Nephron progenitor cell (in vitro differentiated cells): Measurements from ENCODE around the gene SLC29A1.

Experiments used
- DNase-seq: peaks from one replicate; pipeline ENCODE4 v3.0.0; 2021
- H3K27ac Mint-ChIP-seq: 2 replicates; pipeline ENCODE4 v1.8.0; 2021; ENCODE audit warnings: mild to moderate bottlenecking, moderate library complexity, mixed read lengths
- H3K27me3 Mint-ChIP-seq: 2 replicates; pipeline ENCODE4 v1.8.0; 2021; ENCODE audit warnings: mild to moderate bottlenecking, low read depth, mixed read lengths; ENCODE audit not compliant: poor library complexity
- H3K36me3 Mint-ChIP-seq: 2 replicates; pipeline ENCODE4 v1.8.0; 2021; ENCODE audit warnings: low read depth, mixed read lengths
- H3K4me1 Mint-ChIP-seq: 2 replicates; pipeline ENCODE4 v1.8.0; 2021; ENCODE audit warnings: mixed read lengths
- H3K4me3 Mint-ChIP-seq: 2 replicates; pipeline ENCODE4 v1.8.0; 2021; ENCODE audit warnings: mild to moderate bottlenecking, moderate library complexity, mixed read lengths
- H3K9me3 Mint-ChIP-seq: 2 replicates; pipeline ENCODE4 v1.8.0; 2021; ENCODE audit warnings: mild to moderate bottlenecking, moderate library complexity, mixed read lengths
- TF ChIP-seq, protein P1 (sequence below): fragments of 200-600 bp; sonication (generic); IDR thresholded peaks from 2 replicates; pipeline ENCODE4 v1.5.0; 2021; ENCODE audit warnings: antibody characterized with exemption

The SLC29A1 gene

DNA sequence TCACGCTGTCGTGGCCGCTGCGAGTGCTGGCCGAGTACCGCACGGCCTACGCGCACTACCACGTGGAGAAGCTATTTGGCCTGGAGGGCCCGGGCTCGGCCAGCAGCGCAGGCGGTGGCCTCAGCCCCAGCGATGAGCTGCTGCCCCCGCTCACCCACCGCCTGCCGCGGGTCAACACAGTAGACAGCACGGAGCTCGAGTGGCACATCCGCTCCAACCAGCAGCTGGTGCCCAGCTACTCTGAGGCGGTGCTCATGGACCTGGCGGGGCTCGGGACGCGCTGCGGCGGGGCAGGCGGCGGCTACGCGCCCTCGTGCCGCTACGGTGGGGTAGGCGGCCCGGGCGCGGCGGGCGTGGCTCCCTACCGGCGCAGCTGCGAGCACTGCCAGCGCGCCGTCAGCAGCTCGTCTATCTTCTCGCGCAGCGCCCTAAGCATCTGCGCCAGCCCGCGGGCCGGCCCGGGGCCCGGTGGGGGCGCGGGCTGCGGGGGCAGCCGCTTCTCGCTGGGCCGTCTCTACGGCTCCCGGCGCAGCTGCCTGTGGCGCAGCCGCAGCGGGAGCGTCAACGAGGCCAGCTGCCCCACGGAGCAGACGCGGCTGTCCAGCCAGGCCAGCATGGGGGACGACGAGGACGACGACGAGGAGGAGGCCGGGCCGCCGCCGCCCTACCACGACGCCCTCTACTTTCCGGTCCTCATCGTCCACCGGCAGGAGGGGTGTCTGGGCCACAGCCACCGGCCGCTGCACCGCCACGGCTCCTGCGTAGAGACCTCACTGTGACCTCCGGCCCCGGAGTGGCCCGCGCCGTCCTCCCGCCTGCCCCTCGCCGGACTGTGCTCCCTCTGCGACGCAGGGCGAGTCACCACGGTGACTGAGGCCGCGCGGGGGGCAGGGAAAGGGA, 52.6 kb downstream of the SLC29A1 start:
- TF ChIP-seq, protein P1, sequence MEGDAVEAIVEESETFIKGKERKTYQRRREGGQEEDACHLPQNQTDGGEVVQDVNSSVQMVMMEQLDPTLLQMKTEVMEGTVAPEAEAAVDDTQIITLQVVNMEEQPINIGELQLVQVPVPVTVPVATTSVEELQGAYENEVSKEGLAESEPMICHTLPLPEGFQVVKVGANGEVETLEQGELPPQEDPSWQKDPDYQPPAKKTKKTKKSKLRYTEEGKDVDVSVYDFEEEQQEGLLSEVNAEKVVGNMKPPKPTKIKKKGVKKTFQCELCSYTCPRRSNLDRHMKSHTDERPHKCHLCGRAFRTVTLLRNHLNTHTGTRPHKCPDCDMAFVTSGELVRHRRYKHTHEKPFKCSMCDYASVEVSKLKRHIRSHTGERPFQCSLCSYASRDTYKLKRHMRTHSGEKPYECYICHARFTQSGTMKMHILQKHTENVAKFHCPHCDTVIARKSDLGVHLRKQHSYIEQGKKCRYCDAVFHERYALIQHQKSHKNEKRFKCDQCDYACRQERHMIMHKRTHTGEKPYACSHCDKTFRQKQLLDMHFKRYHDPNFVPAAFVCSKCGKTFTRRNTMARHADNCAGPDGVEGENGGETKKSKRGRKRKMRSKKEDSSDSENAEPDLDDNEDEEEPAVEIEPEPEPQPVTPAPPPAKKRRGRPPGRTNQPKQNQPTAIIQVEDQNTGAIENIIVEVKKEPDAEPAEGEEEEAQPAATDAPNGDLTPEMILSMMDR = no peak
- peaks cover 37% of the 10 kb centered on the region for H3K4me1 Mint-ChIP-seq

DNA sequence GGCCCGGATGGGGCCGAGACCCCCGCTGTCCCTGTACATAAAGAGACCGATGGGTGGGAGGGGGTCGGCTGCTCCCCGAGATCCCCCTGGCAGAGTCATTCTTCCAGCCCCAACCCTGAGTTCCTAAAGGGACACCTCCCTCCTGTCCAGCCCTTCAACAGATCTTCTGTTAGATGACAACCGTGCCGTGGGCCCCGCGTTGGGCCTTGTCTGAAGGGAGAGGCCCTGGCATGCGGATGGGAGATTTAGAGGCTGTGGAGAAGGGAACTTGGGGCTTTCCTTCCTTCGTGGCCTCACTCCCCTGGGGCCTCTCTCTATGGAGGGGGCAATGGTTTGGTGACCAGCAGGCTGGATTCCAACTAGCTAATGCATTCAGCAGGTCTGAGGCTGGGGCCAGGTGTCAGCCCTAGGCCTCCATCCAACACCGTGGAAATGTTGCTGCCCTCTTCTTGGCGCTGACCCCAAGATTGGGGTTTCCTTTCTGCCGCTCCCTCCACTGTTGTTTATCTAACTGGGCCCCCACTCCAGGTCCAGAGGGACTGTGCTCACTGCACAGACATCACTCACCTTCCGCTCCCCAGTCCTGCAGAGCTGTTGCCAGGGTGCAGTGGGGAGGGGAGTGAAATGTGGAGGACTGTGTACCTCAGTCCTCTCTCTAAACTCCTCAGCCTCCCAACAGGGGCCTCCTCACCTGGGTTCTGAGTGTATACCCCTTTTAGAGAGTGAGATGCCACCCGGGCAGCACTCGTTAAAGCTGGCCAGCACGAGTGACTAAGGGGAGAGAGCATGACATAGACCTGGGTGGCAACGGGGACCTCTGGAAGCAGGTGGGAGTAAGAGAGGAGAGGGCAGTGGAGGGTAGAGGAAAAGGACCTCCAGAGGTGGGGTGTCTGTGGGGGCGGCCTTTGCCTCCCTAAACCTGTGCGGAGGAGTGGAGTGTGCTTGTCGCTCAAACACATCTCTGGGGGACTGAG, 53.6 kb downstream of the SLC29A1 start:
- Mint-ChIP-seq H3K36me3 (no peaks in the 10 kb centered on the region), H3K4me1 (peaks cover 27% of the 10 kb centered on the region), H3K4me3 (no peak overlapping the region), H3K27ac (no peak overlapping the region), H3K9me3 (no peaks in the 10 kb centered on the region), H3K27me3 (peaks cover 9% of the 10 kb centered on the region)
- DNase-seq = no peak
- TF ChIP-seq, protein P1 = no peak

More for the DNA sequence above, 52.6 kb downstream of the SLC29A1 start:
- Mint-ChIP-seq H3K27me3 (peaks cover 7% of the 10 kb centered on the region), H3K36me3 (no peaks in the 10 kb centered on the region), H3K4me3 (no peak overlapping the region), H3K27ac (no peak overlapping the region), H3K9me3 (no peaks in the 10 kb centered on the region)
- DNase-seq = no peak

DNA sequence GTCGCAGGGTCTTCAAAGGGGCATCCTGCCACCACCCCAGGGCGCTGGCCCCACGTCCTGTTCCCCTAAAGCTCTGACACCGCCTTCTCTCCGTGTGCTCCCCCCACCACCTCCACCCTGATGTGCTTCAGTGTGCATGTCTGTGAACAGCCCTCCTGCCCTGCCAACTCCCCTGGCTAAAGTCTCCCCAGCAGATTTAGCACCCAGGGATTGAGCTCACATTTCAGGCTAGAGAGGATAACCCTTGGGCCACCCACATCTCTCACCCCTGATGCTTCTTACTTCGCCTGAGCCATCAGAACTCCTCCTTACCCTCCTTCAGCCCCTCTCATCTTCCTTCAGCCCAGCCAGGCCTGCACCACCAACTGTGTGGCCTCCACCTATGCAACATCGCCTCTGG, 54.4 kb downstream of the SLC29A1 start:
- H3K27ac Mint-ChIP-seq = no peak overlapping the region

DNA sequence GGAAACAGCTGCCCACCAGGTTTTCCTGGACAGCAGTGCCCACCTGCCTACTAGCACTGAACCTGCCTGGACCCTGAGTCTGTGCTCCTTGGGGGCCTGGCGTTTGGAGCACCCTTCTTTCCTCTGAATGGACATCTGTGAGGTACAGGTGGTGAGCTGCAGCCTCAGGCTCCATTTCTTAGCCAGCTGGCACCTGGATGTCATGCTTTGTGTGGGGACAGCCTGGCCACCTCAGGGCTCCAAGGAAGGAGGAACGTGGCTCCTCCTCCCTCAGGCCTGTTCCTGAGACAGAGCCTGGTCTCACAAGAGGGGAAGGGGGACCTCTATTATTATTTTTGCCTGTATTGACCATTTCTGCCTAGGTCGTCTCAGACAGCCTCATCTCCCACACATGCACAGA, 54.9 kb downstream of the SLC29A1 start:
- no peak overlapping the region for H3K4me3 Mint-ChIP-seq
- TF ChIP-seq, protein P1 = no peak
- H3K27me3 Mint-ChIP-seq = peaks cover 18% of the 10 kb centered on the region
- peaks cover 22% of the 10 kb centered on the region for H3K4me1 Mint-ChIP-seq
- no peak for DNase-seq
- H3K9me3 Mint-ChIP-seq = no peaks in the 10 kb centered on the region
- H3K36me3 Mint-ChIP-seq = no peaks in the 10 kb centered on the region
- H3K27ac Mint-ChIP-seq = no peak overlapping the region

More for the DNA sequence above, 54.4 kb downstream of the SLC29A1 start:
- H3K9me3 Mint-ChIP-seq = no peaks in the 10 kb centered on the region
- peaks cover 23% of the 10 kb centered on the region for H3K4me1 Mint-ChIP-seq
- no peak overlapping the region for H3K4me3 Mint-ChIP-seq
- H3K27me3 Mint-ChIP-seq = peaks cover 15% of the 10 kb centered on the region
- DNase-seq = no peak
- TF ChIP-seq, protein P1 = no peak
- H3K36me3 Mint-ChIP-seq = no peaks in the 10 kb centered on the region

DNA sequence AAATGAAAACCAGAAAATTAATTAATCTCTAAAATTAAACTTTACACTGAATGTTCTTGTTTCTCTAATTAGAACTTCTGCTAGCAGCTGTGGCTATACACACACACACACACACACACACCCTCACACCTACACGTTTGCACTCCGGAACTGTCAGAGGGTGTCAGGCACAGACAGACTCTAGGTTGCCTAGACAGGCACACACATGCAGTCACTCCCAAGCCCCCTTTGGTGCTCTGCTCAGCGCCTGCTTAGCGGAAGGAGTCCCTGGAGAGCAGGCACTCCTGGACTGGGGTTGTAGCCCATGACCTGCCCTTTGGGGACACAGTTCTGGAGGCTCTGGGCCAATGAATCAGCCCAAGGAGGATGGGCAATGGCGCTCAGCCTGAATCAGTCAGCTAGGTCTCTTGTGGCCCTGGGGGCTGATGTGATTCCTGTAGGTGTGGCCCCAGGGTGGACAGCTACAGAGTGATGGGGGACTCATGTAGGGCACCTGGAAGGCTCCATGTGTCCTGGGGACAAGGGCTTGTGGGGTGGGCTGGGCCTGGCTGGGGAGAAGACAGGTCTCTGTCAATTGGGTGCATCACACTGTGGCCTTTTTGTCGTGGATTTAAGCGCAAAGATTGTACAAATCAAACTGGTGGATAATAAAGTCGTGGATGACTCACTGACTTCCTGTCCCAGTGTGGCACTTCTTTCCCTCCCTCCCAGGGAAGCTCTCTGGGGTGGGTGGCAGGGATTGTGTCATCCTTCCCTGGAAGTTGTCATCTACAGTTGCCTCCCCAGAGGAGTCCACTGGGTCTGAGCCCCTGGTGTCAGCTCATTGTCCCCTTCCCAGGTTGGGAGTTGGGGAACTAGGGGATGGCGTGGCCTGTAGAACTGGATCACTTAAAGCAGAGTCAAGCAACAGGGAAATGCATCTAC, 55.6 kb downstream of the SLC29A1 start:
- no peaks in the 10 kb centered on the region for H3K36me3 Mint-ChIP-seq
- H3K9me3 Mint-ChIP-seq = no peaks in the 10 kb centered on the region
- peaks cover 22% of the 10 kb centered on the region for H3K4me1 Mint-ChIP-seq
- no peak for DNase-seq
- no peak overlapping the region for H3K27ac Mint-ChIP-seq
- TF ChIP-seq, protein P1 = no peak
- peaks cover 26% of the 10 kb centered on the region for H3K27me3 Mint-ChIP-seq
- H3K4me3 Mint-ChIP-seq = no peak overlapping the region
